ENCODE data around the gene THRB.

The THRB gene

DNA sequence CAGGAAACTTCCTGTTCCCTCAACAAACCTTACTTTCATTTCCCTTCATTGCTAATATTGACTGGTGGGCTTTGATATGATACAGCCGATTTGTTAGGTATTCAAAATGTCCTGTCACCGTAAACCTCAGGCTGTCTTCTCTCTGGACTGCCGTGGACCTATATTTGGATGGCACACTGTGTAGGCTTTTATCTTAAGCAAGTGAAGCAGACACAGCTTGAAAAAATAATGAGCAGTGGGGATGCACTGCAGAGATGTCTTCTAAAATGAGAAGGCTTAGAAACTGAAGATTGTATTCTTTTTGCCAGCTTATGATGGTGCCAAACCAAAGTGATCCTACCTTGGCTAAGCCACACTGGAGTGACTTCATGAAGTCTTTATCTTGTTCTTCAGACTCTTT lies 283.3 kb downstream of the THRB start:
- no peak for DNase-seq

DNA sequence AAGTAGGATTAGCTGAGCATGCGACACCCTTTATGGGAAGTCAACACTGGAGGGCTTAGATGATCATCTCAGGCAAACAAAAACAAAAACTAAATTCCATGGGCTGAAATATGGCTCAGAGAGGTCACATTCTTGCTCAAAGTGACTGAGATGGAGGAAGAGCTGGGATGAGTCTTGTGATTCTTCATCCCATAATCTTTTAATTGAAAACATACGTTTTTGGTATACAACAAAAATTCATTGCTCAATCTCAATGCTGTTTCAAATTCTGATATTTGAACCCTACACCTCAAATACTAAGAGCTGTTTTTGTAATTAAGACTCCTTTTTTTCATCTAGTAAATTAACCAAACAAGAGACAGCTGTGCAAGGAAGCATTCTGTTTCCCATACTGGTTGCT lies 292.6 kb downstream of the THRB start:
- DNase-seq, result no peak

DNA sequence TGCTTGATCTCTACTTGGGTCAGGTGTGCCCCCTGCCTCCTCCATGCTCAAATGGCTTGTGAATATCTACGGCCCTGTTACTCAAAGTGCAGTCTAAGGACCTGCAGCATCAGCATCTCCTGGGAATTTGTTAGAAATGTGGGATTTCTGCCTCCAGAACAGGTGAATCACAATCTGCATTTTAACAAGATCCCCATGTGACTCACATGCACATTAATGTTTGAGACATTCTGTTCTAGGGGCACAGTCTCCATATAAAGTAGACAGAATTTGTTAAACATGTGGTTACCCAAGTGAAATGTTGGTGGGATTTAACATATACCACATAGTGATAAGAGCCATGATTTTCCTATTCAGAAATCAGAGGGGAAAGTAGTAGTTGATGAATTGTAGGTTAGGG lies 293.3 kb downstream of the THRB start:
- no peak for DNase-seq

DNA sequence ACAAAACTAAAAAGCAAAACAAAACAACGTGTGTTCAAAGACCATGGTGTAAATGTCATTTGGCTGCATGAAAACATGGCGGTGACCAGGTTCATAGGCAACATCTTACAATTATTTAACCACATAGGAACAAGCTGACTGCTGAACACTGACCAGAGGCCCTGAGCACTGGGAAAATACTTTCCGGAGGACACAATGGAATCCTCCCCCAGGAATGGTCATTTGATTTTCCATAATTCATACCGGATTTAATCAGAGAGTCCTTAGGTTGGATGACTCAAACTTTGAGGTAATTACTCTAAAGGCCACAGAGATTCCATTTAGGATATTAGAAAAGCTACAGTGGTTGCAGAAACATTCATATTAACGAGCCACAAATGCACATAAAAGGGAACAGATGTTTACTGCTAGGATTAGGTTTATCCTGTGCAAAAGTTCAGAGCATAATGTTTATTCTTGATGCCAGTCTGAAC lies 294.8 kb downstream of the THRB start:
- no peak for DNase-seq

DNA sequence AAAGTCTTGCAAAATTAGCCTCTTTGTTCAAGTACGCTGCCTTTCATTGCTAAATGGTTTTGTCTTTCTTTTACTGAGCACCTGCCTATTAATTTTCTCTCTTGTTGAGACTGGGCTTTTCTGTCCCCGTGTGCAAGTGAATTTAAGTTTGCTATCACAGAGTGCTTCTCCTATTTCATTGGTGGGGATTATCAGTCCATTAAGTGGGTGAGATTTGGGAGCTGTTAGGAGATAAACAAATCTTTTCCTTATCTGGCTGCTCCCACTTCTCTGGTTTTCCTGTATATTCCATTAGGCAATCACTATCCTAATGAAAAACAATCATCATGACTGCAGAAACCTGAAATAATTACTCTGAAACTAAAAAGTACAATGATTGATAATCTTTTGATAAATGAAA lies 295.4 kb downstream of the THRB start:
- DNase-seq, result no peak

DNA sequence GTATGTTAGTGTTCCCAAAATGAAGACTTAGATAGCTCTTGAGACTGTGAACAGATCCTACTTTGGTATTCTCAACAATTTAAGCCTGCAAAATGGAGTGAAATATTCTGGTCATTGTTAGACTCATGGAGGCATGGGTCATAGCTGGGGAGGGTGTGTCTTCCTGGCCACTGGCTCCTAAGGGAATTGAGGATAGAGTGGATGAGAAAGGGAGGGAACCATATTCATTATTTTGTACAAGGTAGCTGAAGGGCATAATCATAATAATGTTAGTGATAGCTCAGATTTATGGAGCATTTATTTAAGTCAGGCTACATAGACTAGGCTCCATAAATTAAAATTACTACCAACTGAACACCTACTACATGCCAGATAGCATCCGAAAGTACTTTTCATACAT lies 295.9 kb downstream of the THRB start:
- DNase-seq, result no peak

DNA sequence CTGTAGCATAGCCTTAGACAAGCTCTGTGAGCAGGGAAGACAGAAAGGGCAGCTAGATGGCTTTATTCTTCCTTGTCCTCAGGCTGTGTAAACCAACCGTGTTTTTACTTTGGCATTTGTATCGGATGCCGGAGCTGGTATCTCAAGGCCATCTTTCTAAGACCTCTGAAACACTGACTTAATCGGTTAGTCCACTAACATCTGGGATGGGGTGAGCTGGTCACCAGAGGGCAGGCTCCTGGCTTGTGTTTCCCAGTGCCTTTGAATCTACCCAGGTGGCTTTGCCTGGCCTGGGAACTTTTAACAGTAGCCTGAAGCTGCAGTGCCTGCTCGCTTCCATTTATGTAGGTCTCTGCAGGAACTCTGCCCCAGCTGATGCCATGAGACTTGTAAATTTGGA lies 296.8 kb downstream of the THRB start:
- DNase-seq, result no peak

DNA sequence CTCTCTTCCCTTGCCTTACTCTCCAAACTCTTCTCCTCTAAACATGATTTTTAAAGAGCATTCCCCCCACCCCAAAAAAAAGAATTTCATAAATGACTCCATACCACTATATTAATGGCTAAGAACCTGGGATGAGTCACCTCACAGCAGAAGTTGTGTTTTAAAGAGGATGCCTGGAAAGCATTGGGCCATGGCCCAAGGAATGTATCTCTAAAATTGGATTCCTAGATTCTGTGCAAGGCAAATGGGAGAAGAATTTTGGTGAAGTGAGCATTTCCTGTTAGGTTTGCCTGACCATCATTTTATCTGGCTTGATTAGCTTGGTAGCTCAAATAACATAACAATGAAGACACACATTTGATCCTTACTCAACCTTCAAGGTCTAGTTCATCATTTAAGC lies 298.1 kb downstream of the THRB start:
- DNase-seq, result no peak

DNA sequence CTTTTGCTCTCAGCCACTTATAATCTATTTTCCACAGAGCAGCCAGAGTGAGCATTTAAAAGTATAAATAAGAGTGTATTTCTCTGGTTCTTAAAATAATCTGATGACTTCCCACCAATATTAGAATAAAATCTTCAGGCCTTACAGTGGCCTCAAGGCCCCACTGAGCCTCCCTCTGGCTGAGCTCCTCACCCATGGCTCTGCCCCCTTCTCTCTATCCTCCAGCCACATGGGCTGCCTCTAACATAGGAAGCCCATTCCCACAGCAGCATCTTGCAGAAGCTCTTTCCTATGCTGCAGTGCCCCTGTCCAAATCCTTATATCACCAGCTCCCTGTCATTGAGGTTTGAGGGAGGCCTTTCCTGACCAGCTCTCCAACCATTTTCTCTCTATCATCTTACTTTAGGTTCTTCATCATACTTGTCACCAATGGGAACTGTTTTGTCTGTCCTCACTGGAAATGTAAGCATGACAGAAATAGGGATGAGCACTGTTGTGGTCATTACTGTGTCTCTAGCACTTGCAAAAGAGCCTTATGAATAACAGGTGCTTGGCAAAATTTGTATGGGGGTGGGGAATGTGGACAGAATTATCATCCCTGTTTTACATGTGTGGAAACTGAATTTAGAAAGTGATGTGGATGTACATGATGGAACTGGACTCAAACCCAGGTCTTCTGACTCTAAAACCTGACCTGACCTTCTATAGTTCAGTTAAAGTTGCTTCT lies 299.0 kb downstream of the THRB start:
- DNase-seq, result no peak

DNA sequence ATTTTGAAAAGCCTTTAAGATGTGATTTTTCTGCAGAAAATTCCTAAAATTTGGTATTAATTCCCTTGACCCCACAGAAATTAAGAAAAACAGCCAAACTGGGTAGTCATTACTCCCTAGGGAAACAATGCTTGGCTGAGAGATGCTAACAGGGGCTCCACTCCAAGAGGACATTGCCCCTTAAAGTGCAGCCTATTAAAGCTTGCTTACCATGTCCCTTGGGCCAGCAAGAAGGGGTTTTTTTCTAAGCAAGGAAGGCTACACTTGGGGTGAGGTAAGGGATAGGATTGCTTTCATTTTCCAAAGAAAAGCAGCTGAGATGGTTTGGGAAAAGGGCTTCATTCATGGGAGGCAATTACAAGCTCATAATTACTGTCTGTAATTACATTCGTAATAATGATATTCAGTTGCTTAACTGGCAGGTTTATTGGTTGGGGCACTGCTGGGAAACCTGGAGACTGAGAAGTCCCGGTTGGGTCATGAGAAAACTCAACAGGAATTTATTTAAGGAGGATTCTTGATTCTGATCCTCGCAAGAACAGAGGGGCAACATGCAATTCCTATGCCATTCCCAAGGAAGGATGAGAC lies 302.1 kb downstream of the THRB start:
- no peak for DNase-seq

DNA sequence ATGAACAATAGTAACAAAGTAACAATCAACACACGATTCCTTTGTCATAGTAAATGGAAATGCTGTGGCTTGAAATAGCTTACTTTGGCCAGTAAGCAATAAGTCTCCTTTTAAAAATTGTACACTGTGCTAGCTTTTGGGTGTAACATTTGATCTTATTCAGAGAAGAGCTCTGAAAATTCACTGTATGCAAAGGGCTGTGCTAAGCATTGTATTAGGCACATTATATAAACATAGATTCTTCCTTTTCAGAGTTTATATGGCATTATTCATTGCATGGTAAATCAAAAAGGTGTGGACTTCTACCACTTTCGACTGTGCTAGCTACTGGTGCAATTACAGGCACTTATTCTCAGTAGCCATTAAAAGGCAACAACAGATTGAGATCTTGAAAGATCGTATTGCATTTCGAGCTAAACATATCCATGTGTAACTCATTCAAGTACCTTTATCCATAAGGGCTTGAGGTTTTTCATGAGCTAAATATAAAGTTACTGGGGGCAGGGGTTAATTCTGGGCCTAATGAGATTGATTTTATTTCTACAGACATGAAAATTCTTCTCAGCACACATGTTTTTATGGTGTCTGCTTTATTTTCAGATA lies 302.7 kb downstream of the THRB start:
- DNase-seq, result no peak

DNA sequence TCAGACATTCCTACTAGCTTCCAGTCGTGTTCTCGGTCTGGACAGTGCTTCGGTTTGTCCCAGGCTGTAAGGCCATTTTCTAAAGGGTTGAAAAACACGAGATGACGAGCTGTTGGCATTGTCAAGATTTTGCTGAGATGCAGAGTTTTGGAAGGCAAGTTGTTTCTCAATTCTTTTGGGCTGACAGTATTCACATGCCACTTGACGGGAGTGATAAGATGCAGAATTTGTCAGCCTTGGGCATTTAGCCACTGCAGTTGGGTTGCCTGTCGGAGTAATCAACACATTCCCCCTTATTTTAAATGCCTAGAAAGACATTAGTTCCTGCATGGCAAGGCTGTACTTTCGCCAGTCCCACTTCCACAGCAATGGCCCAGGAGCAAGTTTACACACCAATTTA lies 304.4 kb downstream of the THRB start:
- no peak for DNase-seq

DNA sequence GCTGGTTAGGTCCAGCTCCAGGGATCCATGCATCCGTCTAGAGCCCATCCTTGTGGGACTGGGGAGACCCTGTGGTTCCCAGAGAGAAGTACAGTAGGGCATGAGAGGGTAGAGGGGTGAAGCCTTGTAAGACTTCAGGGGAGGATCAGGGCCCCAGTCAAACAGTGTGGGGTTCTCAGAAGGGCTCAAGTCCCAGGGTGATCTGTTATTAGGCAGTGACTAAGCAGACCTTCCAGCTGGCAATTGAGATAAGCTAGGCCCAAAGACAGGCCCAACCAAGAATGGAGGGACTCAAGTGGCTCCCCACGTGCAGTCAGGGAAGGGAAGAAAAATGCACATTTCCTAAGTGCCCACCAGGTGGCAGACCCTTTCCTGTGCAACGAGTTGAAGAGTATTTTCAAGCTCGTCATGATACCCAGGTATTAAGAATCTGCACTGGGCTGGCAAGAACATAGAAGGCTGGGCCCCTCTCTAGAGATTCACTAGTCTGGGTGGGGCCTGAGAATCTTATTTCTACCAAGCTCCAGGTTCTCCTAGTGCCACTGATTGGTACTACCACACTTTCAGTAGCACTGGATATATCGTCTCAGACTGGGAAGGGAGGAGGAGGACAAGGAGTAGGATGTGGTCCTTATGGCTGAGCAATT lies 308.8 kb downstream of the THRB start:
- DNase-seq, result no peak

DNA sequence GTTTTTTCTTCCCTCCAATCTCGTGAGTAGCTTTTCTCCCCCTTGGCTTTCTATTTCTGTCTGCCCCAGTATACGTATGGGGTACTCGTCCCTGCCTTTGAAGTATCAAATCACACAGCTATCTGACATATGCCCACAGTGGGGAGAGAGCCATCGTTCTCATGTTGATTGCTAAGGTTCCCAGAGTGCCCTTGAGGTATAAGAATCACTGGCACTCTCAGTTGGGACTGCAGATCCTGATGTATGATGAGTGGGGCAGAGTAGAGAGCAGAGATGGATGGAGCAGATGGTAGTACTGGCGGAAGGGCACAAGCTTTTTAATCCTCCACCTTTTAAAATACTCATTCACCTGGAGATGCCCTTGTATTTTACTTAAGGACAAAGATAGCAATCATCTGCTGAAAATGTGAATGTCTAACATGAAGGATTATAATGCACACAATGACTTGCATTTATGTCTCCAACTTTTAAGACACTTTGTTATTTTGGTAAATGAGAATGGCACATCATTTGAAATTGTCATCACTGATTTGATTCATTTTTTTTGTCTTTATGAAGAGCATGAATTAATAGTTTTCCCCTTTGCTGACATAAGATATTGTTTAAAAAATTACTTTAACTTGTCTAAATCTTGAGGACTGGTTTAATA lies 310.0 kb downstream of the THRB start:
- DNase-seq, result no peak

DNA sequence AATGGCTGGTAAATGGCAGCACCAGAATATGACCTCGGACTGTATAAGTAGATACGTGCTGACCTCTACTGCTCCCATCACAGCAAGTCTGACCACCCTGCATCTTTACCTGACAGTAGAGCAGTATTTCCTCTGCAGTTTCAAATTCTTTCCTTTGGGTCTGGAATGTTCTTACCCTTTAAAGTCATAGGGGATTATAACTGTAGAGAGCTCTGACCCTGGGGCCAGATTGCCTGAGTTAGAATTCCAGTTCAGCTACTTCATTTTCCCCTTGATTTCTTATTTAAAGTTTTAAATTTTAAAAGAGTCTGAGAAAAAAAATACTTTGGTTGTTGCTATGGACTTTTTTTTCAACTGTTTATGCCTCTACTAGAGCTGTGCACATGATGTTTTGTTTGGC lies 311.9 kb downstream of the THRB start:
- no peak for DNase-seq

DNA sequence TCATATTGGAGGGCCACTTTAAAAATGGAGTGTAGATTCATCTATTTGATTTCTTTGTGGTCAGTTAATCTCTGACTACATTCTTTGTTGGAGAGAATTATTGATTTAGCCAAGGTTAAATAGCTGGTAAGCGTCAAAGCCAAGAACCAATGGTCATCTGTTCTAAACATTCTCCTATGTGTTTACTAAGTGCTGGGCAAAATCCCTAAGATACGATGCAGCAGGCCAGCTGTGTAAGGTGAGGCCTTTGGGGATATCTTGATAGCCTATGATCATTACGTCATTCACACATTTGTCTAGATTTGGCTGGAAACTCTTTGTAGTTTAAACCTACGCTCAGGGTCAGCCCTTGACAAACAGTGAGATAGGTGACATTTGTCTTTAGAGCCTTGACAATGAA lies 313.4 kb downstream of the THRB start:
- DNase-seq, result no peak

DNA sequence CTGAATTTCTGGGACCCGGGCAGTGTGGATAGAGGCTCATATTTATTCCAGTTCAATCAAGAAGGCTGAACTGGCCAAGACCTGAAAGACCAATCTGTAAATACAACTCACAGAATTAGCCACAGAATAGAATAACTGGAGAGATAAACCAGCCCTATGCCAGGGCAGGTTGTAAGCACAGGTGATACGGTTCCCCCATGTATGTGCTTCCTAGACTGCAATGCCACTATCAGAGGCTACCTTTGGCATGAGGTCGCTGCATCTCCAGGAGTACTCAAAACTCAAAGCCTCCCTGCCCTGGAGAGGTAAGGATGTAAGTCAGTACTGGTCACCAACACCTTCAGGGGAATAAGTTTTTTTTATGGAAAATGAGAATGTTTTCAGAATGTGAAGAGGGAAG lies 314.0 kb downstream of the THRB start:
- DNase-seq, result no peak

DNA sequence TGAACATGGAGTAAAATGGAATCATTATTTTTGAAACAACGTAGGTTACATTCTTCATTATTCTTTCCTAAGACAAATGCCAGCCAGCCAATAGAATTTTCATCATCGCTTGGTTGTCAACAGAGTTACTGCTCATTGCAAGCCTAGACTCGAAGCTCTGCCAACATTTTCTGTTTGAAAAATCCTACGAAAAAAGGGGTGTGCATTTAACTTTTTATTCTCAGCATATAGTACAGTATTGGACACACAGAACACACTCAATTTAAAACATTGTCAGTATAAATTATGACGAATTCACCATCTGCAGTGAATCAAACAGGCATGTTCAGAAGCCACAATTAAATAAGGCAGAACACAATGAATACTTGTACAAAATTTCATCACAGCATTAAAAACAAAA lies 317.4 kb downstream of the THRB start:
- no peak for DNase-seq

DNA sequence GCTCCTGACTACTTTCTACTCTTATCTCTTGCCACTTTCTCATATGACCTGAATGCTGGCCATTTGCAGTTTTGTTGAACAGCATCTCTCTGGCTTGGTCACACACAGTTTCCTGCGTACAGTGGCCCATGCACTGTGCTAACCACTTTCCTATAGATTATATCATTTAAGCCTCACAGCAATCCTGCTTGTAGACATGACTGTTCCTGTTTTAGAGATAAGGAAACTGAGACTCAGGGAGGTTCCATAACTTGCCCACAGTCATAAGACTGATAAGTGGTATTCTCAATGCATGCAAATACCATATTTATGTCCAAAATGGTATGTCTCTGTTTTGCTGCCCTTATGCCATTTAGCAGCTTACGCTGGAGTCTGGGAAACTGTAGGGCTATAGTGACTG lies 320.0 kb downstream of the THRB start:
- no peak for DNase-seq

DNA sequence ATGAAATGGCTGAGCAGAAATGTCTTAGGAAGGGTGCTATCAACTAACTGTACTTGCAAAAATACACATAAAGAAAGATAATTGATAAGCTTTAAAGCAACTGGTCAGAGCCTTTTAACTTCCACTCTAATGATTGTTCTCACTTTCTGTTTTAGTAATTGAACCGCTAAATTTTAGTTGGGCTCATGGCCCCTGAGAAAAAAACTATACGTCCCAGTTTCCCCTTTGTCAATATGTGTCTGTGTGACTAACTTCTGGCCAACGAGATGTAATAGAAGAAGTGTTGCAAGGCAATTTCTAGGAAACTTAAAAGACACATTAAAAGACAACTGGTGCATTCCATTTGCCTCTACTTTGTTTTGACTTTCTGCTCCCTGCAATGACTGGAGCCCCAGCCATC lies 325.7 kb downstream of the THRB start:
- no peak for DNase-seq

DNA sequence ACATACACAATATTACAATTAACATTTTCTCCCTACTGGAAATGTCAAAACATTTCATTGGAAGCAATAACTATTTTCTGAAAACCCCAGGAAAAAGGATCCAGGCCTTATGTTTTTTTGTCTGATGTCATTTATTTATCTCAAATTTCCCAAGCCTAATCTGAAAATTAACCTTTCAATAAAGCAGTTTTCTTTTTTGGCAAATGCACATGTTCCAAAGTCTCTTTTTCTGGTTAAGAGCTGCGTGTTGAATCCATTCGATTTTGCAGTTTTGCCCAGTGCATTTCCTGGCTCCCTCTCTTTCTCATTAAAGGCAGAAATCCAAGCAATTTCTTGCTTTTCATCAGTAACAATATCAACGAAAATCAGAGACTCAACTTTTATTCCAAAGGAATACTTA lies 327.2 kb downstream of the THRB start:
- no peak for DNase-seq

DNA sequence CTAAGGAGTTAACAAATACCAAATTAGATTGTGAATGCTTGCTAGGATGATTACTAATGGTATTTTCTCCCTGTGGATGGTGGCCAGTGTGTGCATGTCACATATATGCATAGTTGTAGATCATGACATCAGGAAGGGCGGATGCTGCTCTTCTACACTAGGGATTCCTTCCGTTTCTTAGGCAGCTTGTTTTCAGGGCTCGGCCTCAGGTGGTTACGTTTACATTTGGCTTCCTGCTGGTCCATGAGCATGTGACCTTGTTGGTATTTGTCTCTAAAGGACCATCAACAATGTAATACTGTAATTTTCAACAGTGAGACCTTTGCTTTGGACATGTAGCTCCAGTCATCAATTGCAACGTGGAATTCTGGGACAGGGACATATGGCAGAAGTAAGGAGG lies 328.1 kb downstream of the THRB start:
- no peak for DNase-seq

DNA sequence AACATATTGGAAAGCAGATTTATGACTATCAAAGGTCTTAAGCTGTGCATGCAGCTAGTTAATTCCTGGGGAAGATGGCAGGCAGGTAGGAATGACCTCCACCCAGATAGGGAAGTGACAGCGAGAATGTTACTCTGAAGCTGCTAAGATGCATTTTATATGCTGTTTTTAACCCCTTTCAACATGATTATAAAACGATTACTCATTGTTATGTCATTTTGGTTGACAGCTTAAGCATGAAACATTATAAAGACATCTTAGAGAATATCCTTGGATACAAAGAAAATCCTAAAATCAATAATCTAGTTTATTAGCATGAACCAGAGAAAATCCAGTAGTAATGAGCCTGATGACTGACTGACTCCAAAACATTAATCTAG lies 329.1 kb downstream of the THRB start:
- DNase-seq, result no peak
